GM18508 (cell line): ENCODE measurements around the gene LAMB4.
"Not testable (repeated sequence)": the region's sequence is repeated elsewhere in the genome, so short reads cannot be mapped to it uniquely, and the experiment has no call there.

Experiments used
- ATAC-seq: cut with Tn5 transposase; IDR thresholded peaks from one replicate; pipeline ENCODE4 v1.9.1; 2021; ENCODE audit warnings: moderate number of reproducible peaks; ENCODE audit not compliant: insufficient read depth, unreplicated experiment

LAMB4 gene

DNA sequence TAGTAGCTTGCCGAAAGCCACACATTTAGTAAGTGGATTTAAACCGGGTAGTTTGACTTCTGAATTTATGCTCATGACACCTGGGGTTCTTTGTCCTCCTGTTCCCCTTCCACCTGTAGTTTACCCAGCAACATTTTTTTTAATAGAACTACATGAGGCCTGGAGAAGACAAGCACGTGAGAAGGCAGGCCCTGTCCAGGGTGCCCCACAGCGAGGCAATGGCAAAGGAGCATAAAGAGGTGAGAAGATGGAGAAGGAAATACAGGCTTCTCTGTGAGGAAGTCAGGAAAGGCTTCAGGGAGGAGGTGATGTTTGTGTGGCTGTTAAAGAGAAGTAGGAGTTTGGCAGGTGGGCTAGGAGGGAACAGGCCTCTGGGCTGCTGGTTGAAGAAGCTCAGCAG is 76.9 kb downstream of the LAMB4 start:
- ATAC-seq, result no peak

DNA sequence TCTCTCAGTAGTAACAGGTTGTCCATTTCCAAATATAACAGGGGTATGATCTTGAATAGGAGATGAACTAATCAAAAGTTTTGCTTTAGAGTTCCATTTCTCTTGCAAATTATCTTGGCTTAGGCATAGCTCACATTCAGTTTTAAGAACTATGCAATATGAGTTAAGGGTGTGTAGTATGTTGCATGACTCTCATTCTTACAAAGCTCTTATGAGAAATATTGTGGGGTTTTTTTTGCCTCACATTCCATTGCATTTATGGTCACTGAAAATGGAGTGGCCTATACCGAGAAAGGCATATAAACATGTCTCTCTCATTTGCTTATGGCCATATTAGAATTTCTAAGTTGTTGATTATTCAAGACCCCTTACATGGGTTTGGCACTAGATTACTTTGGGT is 78.7 kb downstream of the LAMB4 start:
- no peak for ATAC-seq

DNA sequence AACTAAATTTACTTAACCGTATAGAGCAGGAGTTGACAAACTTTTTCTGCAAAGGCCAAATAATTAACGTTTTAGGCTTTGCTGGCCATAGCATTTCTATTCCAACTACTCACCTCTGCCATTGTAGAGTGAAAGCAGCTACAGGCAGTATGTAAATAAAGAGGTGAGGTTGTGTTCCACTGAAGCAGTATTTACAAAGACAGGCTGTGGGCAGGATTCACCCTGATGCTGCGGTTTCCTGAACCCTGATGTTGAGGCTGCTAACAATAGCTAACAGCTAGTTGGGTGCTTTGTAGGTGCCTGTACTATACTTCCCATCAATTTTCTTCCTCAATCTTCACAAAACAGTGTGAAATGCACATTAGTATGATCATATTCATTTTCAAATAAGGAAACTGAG is 80.2 kb downstream of the LAMB4 start:
- ATAC-seq, result peak; percentile 67

DNA sequence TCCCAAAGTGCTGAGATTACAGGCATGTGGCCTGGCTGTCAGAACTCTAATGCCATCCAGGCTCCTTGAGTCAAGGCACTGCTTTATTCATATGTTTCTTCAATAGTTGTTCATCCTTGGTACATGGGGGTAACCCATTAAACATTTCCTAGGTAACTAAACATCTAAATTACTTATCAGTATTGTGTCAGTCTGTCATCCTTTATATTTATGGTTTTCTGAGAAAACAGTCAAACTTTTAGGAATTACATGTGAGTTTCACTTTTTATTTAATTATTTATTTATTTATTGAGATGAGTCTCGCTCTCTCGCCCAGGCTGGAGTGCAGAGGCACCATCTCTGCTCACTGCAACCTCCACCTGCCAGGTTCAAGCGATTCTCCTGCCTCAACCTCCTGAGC is 81.7 kb downstream of the LAMB4 start:
- no peak for ATAC-seq

DNA sequence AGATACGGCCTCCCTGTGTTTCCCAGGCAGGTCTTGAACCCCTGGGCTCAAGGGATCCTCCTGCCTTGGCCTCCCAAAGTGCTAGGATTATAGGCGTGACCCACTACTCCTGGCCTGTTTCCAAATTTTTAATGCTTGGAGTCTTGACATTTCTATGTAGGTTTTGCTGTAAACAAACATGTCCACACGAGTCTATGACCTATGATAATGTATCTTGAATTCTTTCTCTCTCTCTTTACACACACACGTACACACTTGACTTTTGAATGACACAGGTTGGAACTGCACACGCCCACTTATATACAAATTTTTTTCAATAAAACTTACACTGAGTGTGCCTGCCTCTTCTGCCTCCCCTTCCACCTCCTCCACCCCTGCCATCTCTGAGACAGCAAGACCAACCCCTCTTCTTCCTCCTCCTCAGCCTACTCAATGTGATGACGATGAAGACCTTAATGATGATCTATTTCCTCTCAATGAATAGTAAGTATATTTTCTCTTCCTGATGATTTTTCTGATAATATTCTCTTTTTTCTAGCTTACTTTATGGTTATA is 83.1 kb downstream of the LAMB4 start:
- ATAC-seq, result no peak

DNA sequence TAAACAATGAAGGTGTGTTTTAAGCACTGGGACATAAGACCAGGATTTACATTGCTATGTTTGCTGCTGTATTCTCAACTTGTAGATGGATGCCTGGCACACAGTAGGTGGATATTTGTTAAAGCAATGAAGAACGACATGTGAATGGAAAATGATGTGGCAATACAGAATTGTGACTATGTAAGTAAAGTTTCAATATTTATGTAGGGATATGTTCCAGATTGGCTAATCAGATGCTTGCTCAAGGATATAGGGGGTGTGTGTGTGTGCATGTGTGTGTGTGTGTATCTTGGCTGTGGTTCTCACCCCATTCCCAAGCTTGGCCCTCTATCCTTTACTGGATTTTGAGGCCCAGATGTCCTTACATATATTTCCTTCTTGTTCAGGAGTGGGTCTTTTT is 84.5 kb downstream of the LAMB4 start:
- ATAC-seq, result no peak

DNA sequence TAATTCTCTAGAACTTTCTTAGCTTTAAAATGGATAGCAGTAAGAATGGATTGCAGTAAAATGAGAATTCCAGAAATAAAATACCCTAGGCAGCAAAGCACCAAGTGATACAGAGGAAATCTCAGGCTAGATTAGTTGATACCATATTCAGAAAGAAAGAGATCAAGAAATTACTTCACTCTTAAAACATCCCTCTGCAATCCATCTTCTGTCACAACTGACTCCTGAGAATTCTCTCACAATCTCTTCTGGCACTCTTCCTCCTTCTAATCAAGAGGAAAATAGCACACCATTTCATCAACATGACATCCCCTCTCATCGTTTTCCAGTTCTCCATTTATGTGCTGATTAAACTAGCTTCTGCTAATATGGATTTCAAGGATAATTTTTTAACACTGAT is 85.0 kb downstream of the LAMB4 start:
- ATAC-seq, result no peak

DNA sequence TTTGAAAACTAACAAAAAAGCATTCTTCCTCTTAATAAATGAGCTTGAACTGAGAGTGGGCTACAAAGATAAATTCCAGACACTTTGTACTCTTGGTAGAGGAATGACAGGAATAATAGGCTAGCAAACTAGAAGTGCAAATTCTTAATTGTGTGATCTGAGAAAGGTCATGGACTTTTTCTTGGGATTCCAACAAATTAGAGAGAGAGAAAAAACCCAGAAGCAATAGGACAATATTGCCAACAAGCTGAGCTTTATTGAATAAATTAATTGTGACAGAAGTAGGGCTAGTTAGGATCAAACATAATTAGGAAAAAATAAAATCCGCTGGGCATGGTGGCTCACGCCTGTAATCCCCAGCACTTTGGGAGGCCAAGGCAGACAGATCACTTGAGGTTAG is 85.8 kb downstream of the LAMB4 start:
- ATAC-seq, result no peak

DNA sequence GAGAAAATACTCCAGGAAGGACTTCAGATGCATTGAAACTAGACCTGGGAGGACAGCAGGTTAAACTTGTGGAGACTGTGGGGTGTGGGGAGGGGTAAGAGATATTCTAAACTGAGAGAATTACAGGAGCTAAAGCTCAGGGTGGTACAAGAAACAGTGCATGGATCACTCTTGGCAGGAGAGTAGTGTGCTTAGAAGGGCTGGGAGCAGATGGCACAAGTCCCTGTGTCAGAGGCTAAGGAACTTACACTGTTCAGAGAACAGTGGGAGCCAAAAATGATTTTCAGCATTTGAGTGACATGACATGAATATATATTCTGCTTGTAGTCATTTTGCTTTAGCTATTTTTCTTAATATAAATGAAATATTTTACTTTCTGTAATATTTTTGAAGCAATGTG is 91.2 kb downstream of the LAMB4 start:
- ATAC-seq, result no peak

DNA sequence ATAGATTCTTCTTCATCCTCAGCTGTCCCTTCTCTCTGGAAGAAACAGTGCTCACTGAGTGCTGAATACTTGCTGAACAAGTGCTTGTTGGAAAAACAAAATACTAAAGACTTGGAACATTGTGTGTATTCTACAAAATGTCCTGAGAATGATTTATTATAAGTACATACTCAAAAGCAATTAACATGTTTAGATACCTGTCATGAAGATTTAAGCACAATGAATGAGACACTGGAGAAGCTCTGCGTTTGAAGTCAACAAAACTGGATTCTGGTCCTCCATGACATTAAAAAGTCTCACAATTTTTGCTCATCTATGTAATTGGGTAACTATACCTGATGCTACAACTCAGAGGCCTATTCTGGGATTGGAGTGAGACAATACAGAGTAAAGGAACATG is 92.4 kb downstream of the LAMB4 start:
- no peak for ATAC-seq

DNA sequence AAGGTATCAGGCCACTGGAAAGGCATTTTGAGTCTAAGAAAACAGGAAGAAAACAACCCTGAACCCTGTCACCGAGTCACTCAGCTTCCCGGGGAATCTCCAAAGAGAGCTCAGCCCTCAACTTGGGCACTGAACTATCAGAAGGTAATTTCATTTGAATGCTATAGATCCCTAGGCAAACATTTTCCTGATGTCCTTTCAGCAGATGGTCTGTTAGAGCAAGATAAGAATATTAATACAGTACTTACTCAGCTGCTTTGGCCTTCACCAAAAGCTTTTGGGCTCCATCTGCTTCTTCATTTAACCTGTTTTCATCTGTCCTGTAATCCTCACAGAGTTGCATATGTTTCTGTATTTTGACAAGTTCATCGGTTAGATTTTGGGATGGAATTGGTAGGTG is 93.0 kb downstream of the LAMB4 start:
- ATAC-seq, result no peak

DNA sequence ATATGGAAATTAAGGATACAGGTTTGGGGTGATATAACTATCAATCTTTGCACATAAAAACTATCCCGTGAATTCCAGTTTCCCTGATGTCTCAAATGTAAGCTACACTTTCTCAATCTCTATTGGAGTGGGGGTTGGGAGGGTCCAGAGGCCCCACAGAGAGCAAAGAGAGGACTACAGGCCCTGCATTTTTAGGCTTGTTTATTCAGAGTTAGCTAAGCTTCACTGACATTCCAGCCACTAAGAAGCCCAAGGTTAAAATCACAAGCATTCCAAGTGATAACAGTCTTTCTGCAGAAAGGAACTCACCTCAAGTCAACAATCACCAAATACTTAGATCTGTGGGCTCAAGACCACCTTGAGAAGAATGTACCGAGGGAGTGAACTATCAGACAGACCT is 95.6 kb downstream of the LAMB4 start:
- no peak for ATAC-seq

DNA sequence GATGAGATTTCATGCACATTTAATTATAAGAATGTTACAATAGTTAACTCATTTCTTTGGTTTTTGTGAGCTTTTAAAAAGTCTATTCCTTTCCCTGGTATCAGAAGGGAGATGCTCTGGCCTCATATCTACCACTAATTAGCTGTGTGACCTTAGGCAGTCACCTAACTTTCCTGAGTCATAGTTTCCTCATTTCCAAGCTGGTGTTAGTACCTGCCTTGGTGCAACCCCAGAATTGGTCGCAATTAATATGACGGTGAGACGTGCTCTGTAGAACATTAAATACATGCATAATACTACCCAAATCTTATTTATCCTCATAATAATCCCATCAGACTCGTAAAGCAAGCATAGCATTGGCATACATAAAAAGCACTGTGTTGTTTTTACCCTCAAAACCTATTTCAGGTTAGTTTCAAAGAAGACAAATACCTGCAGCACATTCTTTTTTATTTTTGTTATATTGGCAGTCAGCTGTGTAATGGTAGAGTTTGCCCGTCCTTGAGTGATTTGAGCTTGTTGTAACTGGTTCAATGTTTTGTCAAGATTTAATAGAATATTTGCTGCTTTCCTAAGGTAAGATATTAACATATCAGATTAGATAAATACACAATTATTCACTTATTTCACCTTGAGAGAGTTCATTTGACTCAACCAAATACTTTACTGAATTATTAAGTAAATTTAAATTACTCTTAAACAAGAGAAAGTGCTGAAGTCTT is 96.2 kb downstream of the LAMB4 start:
- ATAC-seq, result no peak

DNA sequence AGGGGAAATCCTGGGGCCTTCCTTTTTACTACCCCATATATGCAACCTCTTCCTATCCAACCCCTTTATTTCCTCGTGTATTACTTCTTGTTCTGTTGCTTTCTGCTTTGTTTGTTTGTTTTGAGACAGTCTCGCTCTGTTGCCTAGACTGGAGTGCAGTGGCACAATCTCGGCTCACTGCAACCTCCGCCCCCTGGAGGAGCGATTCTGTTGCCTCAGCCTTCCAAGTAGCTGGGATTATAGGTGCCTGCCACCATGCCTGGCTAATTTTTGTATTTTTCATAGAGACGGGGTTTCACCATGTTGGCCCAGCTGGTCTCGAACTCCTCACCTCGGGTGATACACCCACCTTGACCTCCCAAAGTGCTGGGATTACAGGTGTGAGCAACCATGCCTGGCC is 96.9 kb downstream of the LAMB4 start:
- not testable (repeated sequence) for ATAC-seq

DNA sequence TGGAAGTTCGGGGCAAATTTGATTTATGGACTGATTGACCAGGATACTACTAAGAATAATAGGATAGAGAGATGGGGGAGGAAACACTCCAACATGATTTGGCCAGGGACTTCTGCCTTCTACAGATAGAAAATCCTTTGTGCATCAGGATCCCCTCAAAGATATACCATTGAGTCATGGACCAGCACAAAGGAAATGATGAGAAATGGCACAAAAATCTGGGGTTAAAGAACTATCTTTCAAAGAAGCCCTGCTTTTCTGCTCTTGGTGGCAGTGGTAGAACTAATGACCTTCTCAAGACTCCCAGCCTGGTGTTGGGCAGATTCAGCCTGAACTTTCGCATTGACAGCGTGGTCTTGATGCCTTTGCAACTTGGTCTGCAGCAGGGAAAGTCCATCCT is 99.6 kb downstream of the LAMB4 start:
- no peak for ATAC-seq

DNA sequence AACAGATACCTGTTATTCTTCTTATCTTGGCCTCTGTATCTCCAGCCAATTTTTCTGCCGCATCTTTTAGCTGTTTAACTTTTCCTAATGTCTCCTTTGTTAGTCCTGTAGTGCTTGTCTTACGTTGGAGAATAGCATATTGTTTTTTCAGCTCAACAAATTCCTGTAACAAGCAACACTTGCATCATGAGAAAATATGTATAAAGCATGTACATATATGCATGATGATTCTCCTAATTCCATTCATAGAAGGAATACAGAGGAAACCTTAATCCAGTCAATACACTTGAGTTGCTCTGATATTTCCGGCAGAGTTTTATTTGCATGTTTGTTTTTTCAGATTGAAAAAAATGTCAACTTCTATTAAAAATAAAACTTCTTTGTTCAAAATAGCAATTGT is 101.1 kb downstream of the LAMB4 start:
- no peak for ATAC-seq

DNA sequence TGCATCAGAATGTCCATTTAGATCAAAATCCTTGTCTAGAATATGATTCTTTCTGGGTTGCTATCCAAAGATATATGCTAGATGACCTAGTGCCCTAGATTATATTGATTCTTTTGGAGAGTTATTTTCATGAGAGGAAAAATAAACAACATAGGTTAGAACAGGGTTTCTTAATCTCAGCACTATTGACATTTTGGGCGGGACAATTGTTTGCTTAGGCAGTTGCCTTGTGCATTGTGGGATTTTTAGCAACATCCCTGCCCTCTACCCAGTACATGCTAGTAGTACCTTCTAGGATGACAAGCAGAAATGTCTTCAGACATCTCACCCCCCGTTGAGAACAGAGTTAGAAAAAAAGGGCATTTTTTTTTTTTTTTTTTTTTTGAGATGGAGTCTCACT is 102.0 kb downstream of the LAMB4 start:
- no peak for ATAC-seq

DNA sequence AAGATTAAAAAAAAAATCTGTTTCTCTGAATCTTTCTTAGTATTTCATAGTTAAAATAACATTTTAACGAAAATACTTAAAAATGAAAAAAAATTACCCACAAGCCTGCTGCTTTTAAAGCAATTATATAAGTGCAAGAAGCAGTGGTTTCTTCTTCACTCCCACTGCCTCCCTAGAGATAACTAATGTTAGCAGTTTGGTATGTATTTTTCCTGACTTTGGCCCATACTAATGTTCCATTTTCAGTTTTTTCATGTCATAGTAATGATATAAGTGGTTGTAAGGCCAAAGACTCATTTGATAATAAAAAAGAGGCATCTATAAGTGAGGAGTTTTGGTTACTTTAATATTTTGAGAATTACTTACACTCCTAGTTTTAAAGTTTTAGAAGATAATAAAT is 102.9 kb downstream of the LAMB4 start:
- no peak for ATAC-seq

DNA sequence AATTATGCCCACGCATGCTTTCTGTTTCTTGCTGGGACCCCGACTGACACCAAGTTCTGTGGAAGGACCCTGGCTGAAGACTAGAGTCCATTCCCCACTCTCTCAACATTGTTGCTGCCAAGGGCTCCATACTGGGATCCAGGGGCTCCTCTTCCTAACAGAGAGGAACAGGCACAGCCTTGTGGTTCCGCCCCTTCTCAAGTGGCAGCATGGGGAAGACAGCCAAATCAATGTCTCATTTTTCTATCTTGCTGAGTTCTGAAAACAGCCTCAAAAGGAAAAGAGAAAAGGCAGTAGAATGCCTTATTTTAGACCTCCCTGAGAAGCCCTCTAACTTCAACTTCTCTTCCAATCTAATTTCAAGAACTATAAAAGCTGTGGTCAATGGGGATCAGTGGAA is 103.5 kb downstream of the LAMB4 start:
- ATAC-seq, result no peak

DNA sequence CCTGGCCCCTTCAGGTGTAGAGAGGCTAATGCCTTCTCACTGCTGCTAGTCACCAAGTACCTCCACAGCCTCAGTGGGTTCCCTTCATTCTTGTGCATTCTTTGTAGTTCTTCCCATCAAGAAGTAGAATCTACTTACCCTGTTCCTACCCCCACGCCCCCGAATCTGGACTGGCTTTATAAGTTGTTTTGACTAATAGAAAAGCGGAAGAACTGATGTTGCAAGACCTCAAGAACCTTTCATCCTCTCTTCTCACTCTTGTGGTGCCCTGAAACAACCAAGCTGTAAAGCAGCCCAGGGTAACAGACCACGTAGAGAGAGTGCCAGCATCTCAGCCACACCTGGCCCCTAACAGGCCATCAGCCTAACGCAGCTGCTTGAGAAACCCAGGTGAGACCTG is 104.0 kb downstream of the LAMB4 start:
- ATAC-seq, result no peak

DNA sequence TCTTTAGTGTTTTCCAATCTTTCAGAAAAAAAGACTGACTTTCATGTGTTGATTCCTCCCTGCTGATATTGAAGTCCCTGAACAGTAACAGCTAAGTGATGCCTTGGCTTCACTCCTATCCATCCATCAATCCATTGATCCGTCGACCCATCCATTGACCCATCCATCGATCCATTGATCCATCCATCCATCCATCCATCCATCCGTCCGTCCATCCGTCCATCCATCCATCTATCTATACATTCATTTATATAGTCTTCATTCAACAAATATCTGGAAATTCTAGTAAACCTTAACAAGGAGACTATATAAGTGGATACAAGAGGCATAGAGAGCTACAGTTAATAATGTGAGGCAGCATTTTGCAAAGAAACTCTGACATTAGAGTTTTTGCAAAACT is 105.6 kb downstream of the LAMB4 start:
- no peak for ATAC-seq

DNA sequence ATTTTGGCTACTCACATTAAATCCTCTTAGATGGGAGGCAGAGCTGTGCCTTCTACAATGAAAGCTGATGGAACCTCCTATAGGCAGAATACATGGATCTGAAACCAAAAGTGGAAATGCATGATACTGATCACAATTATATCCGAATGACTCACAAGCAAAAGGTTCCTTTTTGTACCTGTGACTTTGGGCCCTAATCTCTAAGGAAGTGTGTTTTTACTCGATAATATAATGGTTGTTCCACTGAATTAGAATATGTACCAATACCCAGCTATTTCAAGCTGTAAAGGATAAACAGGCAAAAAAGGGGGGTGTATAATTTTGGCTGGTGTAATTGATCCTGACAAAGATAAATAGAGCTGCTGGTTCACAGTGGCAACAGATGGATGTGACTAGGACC is 109.6 kb downstream of the LAMB4 start:
- ATAC-seq, result no peak

DNA sequence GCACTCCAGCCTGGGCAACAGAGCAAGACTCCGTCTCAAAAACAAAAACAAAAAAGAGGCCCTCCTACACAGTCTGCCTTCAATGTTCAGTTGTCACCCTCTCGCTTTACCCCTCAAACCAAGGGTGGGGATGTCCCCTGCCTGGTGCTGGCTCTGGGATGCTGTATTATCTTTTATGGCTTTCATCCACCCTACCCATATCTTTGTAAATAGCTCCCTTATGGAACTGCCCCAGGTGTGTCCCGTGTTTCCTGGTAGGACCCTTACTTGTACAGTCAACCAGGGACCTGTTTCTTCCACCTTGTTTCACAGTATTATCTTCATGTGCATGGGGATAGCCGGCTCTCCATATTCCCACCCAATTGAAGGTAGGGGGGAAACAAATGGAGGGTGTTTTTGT is 111.5 kb downstream of the LAMB4 start:
- ATAC-seq, result no peak
